ENCODE data around the gene PHF21B. TPM values are rescaled to one million over a fixed set of nuclear protein-coding genes. Genes with fewer than 3 reads are reported as not detected.

PHF21B gene
- total RNA-seq, 1 donor: not detected

- no peak for TF ChIP-seq CTCF (IDR thresholded peaks at IDR 0.05; ENCODE audit: extremely low read depth, low read depth, low read length)
- H3K27ac ChIP-seq (ENCODE audit: low read depth, low read length): no peak overlapping the region
Observed at GRCh38 chr22:44913198-44913983, 96.4 kb downstream of the PHF21B start.

GRCh38 chr22:44909241-44909640 is 100.6 kb downstream of the PHF21B start:
- no peak for TF ChIP-seq CTCF (IDR thresholded peaks at IDR 0.05; ENCODE audit: extremely low read depth, low read depth, low read length)
- no peaks in the 10 kb centered on the region for H3K4me1 ChIP-seq (ENCODE audit: insufficient read depth, low read length)
- no peaks in the 10 kb centered on the region for H4K20me1 ChIP-seq (ENCODE audit: insufficient read depth, low read length)
- H3K27me3 ChIP-seq (ENCODE audit: insufficient read depth, low read length): no peaks in the 10 kb centered on the region
- DNase-seq (ENCODE audit: insufficient read length, low spot score, missing footprints): no peak
- H3K4me2 ChIP-seq (ENCODE audit: insufficient read depth, low read length): no peak overlapping the region
- H3K9me3 ChIP-seq (ENCODE audit: low read depth, low read length): no peaks in the 10 kb centered on the region
- no peak overlapping the region for H2AFZ ChIP-seq (ENCODE audit: low read length)
- no peaks in the 10 kb centered on the region for H3K36me3 ChIP-seq (ENCODE audit: insufficient read depth, low read length)
- H3K79me2 ChIP-seq (ENCODE audit: insufficient read depth, low read length): no peaks in the 10 kb centered on the region
- no peak overlapping the region for H3K4me3 ChIP-seq (ENCODE audit: insufficient read depth, low read length)
- H3K27ac ChIP-seq (ENCODE audit: low read depth, low read length): no peak overlapping the region

More at GRCh38 chr22:44913198-44913983, 96.4 kb downstream of the PHF21B start:
- peak; percentile 54 for DNase-seq (ENCODE audit: insufficient read length, low spot score, missing footprints)
- H3K4me3 ChIP-seq (ENCODE audit: insufficient read depth, low read length): no peak overlapping the region
- H3K27me3 ChIP-seq (ENCODE audit: insufficient read depth, low read length): no peaks in the 10 kb centered on the region
- no peak overlapping the region for H2AFZ ChIP-seq (ENCODE audit: low read length)
- no peaks in the 10 kb centered on the region for H3K36me3 ChIP-seq (ENCODE audit: insufficient read depth, low read length)
- no peak overlapping the region for H3K4me2 ChIP-seq (ENCODE audit: insufficient read depth, low read length)
- H3K79me2 ChIP-seq (ENCODE audit: insufficient read depth, low read length): no peaks in the 10 kb centered on the region
- no peaks in the 10 kb centered on the region for H3K4me1 ChIP-seq (ENCODE audit: insufficient read depth, low read length)
- H4K20me1 ChIP-seq (ENCODE audit: insufficient read depth, low read length): no peaks in the 10 kb centered on the region
- no peaks in the 10 kb centered on the region for H3K9me3 ChIP-seq (ENCODE audit: low read depth, low read length)

- Histone ChIP-seq H3K9me3 (ENCODE audit: low read depth, low read length) (no peaks in the 10 kb centered on the region), H3K4me3 (ENCODE audit: insufficient read depth, low read length) (no peak overlapping the region), H3K27me3 (ENCODE audit: insufficient read depth, low read length) (no peaks in the 10 kb centered on the region), H3K27ac (ENCODE audit: low read depth, low read length) (no peak overlapping the region), H3K36me3 (ENCODE audit: insufficient read depth, low read length) (no peaks in the 10 kb centered on the region), H4K20me1 (ENCODE audit: insufficient read depth, low read length) (no peaks in the 10 kb centered on the region), H3K79me2 (ENCODE audit: insufficient read depth, low read length) (no peaks in the 10 kb centered on the region), H3K4me1 (ENCODE audit: insufficient read depth, low read length) (no peaks in the 10 kb centered on the region), H2AFZ (ENCODE audit: low read length) (no peak overlapping the region), H3K4me2 (ENCODE audit: insufficient read depth, low read length) (no peak overlapping the region)
- no peak for TF ChIP-seq CTCF (IDR thresholded peaks at IDR 0.05; ENCODE audit: extremely low read depth, low read depth, low read length)
- DNase-seq (ENCODE audit: insufficient read length, low spot score, missing footprints): peak; percentile 53
Observed at GRCh38 chr22:44907765-44908737, 101.8 kb downstream of the PHF21B start.
